Activated CD8-positive, alpha-beta memory T cell treated with anti-CD3 and anti-CD28 coated beads, Interleukin-2, amount 50 U/mL, for 24 hours (primary cell): ENCODE measurements around the gene ZNF343.
A peak's percentile ranks its signal among the peaks of the same experiment; 100 is the strongest.
"Not testable (repeated sequence)": the region's sequence is repeated elsewhere in the genome, so short reads cannot be mapped to it uniquely, and the experiment has no call there.

Experiments used
- DNase-seq: peaks from one replicate; pipeline ENCODE4 v3.0.0-alpha.2; 2020; ENCODE audit errors: extremely low read depth

ZNF343 gene

DNA sequence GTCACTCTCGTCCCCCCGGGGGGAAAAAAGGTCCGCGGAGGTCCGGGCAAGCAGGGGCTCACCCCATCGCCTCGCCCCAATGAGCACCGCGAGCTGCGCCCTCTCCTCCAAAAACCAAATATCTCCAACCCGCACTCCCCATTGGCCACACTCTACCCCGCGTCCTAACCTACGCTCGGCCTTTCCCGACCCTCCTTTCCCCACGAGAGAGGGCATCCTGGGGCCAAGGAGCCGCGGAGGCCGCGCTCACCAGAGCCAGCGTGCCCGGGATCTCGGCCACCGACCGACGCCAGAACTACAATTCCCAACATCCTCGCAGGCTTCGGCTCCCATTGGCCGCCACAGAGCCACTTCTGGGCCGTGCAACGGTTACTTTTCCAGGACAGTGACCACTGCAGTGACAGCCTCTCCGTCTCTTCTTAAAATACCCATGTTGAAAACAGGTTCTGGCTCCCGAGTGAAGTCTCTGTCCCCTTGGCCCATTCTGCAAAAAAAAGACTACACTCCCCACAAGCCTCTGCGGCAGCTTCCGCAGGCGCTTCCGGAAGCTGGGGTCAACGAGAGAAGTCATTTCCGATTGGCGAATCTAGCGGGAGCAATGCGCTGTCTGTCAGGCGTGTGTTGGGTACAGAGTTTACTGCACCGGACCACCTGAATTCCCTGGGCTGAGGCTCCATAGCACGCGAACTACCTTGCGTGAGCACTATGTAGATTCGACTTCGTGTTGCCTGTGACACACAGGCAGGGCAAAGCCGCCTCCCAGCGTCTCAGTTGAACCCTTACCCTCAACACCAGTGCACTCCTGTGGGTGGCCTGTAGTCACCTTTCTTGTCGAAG lies at the start of gene ZNF343:
Gene ZNF343, minus strand, starts transcription at position 285 of the 837 bp plus-strand sequence. CDS start 15,020 bp downstream, outside the sequence.
- DNase-seq = peak; percentile 59

- DNase-seq = no peak
Measured at GRCh38 chr20:2557873-2558580, 49.3 kb upstream of the ZNF343 start.

DNA sequence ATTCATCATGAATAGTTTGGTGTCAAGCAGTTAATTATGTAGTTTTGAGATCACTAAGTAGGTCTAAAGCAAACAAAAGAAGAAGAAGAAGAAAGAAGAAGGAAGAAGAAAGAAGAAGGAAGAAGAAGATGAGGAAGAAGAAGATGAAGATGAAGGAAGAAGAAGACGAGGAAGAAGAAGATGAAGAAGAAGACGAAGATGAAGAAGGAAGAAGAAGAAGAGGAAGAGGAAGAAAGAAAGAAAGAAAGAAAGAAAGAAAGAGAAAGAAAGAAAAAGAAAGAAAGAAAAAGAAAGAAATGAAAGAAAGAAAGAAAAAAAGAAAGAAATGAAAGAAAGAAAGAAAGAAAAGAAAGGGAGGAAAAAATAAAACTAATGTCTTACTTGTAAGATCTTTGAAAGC lies 36.9 kb upstream of the ZNF343 start:
- no peak for DNase-seq

DNA sequence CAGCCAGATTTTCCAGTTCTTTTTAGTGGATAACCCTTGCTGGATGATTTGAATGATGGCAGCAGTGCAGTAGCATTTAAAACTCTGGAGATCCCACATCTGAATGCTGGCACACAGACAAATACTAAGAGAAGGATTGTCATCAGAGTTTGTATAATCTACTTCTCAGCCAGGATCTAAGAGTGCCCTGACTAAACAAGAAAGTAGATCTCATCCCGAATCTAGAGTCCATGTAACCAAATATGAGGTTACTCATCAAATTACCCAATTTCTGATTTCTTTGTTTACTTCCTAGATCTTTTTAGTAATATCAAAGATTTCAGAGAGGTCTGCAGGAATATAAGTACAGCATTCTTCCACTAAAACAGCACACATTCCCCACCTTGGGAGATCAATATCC lies 35.5 kb upstream of the ZNF343 start:
- no peak for DNase-seq

GRCh38 chr20:2542361-2542760 lies 33.6 kb upstream of the ZNF343 start:
- no peak for DNase-seq

DNA sequence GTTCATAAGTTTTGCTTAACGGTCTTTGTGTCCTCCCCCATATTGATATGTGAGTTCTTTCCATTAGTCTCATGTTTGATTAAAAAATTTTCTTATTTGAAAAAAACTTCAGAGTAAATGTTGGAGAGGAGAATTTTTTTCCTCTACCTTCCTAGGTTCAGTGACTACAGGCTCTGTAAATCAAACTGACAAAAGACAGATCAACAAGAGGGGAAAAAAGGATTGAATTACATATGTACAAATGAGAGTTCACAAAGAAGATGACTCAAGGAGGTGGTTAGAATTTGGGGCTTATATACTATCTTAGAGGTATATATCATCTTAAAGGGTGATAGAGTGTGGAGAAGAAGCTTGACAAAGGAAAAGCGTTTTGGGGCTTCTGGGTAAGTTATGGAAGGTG lies 33.2 kb upstream of the ZNF343 start:
- no peak for DNase-seq

DNA sequence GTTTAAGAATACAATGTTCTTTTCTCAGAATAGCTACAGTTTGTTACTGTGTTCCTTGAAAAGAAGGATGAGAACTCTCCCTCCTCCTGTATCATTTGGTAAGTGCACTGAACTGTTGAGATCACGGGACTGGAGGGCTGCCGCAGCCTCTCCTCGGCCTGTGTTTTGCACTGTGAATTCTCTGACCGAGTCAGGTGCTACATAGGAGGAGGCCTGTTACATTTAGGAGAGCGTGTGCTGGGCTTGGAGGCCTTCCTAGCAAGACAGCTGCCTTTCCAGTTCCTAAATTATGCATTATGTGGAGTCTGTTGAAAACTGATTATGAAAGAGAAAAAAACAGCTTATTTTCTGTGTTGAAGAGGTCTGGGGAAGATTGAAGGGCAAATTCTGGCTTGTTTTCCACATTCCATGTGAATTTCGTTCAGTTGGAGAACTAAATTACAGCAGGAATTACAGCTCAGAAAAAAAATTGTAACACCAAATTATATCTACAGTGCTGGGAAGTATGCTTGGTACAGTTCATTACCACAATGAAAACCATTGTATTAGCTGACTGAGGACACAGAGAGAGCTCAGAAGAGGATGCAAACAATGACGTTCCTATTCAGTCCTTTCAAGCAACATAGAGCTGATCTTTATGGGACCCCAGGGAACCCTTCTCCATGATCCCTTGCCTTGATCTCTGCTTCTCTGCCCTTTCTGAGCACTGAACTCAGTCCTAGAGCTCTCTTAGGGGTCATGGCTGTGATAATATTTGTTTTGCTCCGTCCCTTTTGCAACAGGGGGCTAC lies 30.4 kb upstream of the ZNF343 start:
- no peak for DNase-seq

- no peak for DNase-seq
Measured at GRCh38 chr20:2538356-2538755, 29.6 kb upstream of the ZNF343 start.

- no peak for DNase-seq
Measured at GRCh38 chr20:2537101-2537500, 28.4 kb upstream of the ZNF343 start.

- no peak for DNase-seq
Measured at GRCh38 chr20:2536560-2536986, 27.9 kb upstream of the ZNF343 start, which contains the start of gene TMC2. TMC2 (plus strand) TSS chr20:2536573; CDS start chr20:2536622, 49 bp downstream.

DNA sequence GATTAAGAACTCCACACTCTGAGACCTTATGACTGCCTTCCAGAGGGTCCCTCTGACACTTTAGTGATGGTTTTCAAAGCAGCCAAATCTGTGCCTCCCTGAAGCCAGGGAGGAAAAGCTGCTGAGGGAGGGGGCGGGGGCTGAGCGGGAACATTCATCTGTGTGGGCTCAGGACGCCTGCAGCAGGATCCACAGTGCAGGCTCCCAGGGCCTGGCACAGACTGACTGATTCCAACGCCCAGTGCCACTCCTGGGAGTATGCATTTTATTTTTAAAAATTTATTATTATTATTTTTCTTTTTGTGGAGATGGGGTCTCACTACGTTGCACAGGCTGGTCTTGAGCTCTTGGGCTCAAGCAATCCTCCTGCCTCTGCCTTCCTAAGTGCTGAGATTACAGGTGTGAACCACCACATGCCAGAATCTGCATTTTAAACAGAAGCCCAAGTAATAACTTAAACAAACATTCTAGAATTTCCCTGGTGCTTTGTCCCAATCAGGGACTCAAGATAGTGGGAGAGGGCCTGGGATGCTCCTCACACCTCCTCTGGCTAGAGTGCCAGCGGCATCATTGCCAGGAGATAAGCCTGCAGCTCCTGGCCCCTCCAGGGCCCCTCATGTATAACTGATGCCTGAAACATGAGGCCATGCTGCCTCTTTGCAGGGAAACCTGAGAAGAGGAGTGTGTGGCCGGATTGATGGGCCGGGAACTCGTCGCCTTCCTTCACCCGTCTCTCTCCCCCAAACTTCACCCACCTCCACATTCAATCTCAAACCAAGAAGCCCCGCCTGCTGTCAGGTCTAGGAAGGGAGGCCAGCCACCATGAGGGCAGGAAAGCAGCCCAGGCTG lies 27.2 kb upstream of the ZNF343 start:
- no peak for DNase-seq

DNA sequence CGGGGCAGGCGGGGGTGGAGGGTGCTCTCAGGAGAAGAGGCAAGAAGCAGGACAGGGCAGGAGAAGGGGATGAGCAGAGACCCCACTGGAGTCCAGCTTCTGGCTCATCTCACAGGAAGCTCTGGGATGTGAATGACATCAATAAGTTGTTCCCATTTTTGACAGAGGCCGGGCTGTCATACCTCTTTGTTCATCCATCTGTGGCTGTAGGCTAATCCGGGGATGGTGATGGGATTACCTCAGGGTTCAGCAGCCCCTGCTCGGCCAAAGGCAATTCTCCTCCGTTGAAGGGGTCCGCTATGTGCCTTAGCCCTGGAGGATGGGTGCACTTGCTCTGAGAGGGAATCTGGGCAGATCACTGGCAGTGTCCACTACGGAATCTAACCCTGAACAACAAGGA lies 24.4 kb upstream of the ZNF343 start:
- DNase-seq = no peak

- DNase-seq = no peak
Measured at GRCh38 chr20:2528671-2529271, 20.1 kb upstream of the ZNF343 start.

- DNase-seq = no peak
Measured at GRCh38 chr20:2527762-2528161, 19.0 kb upstream of the ZNF343 start.

DNA sequence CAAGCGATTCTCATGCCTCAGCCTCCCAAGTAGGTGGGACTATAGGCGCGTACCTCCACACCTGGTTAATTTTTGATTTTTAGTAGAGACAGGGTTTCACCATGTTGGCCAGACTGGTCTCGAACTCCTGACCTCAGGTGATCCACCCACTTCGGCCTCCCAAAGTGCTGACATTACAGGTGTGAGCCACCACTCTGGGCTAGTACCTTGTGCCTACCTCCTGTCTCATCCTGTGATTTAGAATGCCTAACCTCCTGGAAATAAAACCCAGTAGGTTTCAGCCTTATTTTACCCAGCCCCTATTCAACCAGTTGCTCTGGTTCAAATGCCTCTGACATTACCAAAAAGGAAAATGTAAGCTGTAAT lies 17.5 kb upstream of the ZNF343 start:
- DNase-seq = not testable (repeated sequence)

- DNase-seq = no peak
Measured at GRCh38 chr20:2524709-2525506, 16.2 kb upstream of the ZNF343 start.

GRCh38 chr20:2523919-2524708 lies 15.4 kb upstream of the ZNF343 start:
- peak; percentile 76 for DNase-seq

DNA sequence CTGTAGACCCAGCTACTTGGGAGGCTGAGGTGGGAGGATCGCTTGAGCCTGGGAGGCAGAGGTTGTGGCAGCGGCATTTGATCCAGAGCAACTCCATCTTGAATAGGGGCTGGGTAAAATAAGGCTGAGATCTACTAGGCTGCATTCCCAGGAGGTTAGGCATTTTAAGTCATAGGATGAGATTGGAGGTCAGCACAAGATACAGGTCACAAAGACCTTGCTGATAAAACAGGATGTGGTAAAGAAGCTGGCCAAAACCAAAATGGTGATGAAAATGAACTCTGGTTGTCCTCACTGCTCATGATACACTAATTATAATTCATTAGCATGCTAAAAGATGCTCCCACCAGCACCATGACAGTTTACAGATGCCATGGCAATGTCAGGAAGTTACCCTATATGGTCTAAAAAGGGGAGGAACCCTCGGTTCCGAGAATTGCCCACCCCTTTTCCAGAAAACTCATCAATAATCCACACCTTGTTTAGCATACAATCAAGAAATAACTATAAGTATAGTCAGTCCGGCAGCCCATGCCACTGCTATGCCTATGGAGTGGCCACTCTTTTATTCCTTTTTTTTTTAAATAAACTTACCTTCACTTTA lies 14.2 kb upstream of the ZNF343 start:
- not testable (repeated sequence) for DNase-seq
